HG03520 (cell line): ENCODE measurements around the gene PTPRN2.

ENCODE experiments used
- ATAC-seq: cut with Tn5 transposase; IDR thresholded peaks from one replicate; pipeline ENCODE4 v1.9.1; 2021; ENCODE audit warnings: mild to moderate bottlenecking, moderate library complexity; ENCODE audit not compliant: unreplicated experiment

The PTPRN2 gene

GRCh38 chr7:157963526-157963925, 624.1 kb downstream of the PTPRN2 start:
- ATAC-seq: no peak

GRCh38 chr7:157962458-157963306, 624.9 kb downstream of the PTPRN2 start:
- ATAC-seq: no peak

GRCh38 chr7:157961731-157962457, 625.7 kb downstream of the PTPRN2 start:
- ATAC-seq: no peak

- ATAC-seq: no peak
Measured at GRCh38 chr7:157955348-157955999, 632.1 kb downstream of the PTPRN2 start.

GRCh38 chr7:157954901-157955300, 632.7 kb downstream of the PTPRN2 start:
- ATAC-seq: no peak

- ATAC-seq: no peak
Measured at GRCh38 chr7:157952841-157953645, 634.6 kb downstream of the PTPRN2 start.

GRCh38 chr7:157952050-157952667, 635.5 kb downstream of the PTPRN2 start:
- ATAC-seq: no peak

GRCh38 chr7:157951300-157952049, 636.1 kb downstream of the PTPRN2 start:
- no peak for ATAC-seq

GRCh38 chr7:157949711-157950110, 637.9 kb downstream of the PTPRN2 start:
- ATAC-seq: no peak

- ATAC-seq: no peak
Measured at GRCh38 chr7:157947504-157947903, 640.1 kb downstream of the PTPRN2 start.

GRCh38 chr7:157946398-157947060, 641.1 kb downstream of the PTPRN2 start:
- ATAC-seq: no peak

GRCh38 chr7:157945401-157945800, 642.2 kb downstream of the PTPRN2 start:
- ATAC-seq: no peak

- ATAC-seq: no peak
Measured at GRCh38 chr7:157944734-157945291, 642.8 kb downstream of the PTPRN2 start.

- no peak for ATAC-seq
Measured at GRCh38 chr7:157944051-157944450, 643.6 kb downstream of the PTPRN2 start.

GRCh38 chr7:157943561-157943960, 644.1 kb downstream of the PTPRN2 start:
- ATAC-seq: no peak

- ATAC-seq: no peak
Measured at GRCh38 chr7:157941210-157941609, 646.4 kb downstream of the PTPRN2 start.

- ATAC-seq: no peak
Measured at GRCh38 chr7:157940497-157940896, 647.1 kb downstream of the PTPRN2 start.

- no peak for ATAC-seq
Measured at GRCh38 chr7:157938211-157938610, 649.4 kb downstream of the PTPRN2 start.

- no peak for ATAC-seq
Measured at GRCh38 chr7:157937406-157937805, 650.2 kb downstream of the PTPRN2 start.
